Choroid plexus epithelial cell (primary cell): ENCODE measurements around the gene PFKP.

Experiments used
- DNase-seq: peaks from one replicate; pipeline ENCODE4 v3.0.0-alpha.2; 2010; ENCODE audit warnings: low read depth
- H3K4me3 ChIP-seq: 2 replicates; pipeline ENCODE4 v1.5.1; 2011; ENCODE audit warnings: low read depth, mild to moderate bottlenecking, control low read depth, low read length, moderate library complexity
- CTCF ChIP-seq: conservative IDR thresholded peaks from 2 replicates; pipeline ENCODE4 v1.5.1; 2011; ENCODE audit warnings: low read depth, mild to moderate bottlenecking, control low read depth, inconsistent platforms, low read length, moderate library complexity

PFKP gene

DNA sequence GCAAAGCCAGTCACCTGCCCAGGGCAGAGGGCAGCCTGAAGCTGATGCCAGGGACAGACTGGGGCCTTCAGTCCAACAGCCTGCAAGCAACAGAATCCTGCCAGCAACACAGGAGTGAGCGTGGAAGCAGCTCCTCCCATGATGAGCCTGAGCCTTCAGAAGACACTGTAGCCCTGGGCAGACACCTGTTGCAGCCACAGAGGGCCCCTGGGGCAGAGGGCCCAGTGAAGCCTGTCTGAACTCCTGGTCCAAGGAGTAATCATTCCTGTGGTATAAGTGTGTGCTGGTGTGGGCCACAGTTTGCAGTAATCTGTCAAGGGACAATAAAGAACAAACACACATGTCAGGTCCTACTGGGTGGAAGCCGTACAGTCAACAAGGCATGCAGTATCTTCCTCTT, 2.9 kb upstream of the PFKP start:
- no peak for TF ChIP-seq CTCF
- H3K4me3 ChIP-seq: no peak overlapping the region
- DNase-seq: no peak

DNA sequence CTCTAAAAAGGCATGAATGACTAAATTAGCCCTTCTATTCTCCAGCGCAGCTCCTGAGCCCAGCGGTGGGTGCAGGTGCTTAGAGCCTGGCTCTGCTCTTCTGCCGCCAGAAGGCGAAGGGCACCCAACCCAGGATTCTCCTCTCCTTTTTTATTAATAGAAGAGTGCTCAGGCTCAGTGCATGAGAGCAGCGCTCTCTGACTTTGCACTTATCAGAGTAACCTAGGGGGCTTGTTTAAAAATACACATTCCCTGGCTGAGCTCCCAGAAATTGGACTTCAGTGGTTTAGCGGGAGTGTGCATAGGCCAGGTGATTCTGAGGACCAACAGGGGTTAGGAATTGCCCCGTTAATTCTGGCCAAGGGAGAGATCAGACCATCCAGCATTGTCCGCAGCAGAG, 1.7 kb upstream of the PFKP start:
- TF ChIP-seq CTCF: no peak
- H3K4me3 ChIP-seq: no peak overlapping the region
- DNase-seq: no peak

GRCh38 chr10:3066317-3067117, 831 bp upstream of the PFKP start:
- peak overlapping the region; percentile 79 for H3K4me3 ChIP-seq
- no peak for TF ChIP-seq CTCF
- no peak for DNase-seq

GRCh38 chr10:3067859-3068179, 471 bp downstream of the PFKP start:
- peak overlapping the region; percentile 79 for H3K4me3 ChIP-seq
- no peak for TF ChIP-seq CTCF
- no peak for DNase-seq

- peak overlapping the region; percentile 79 for H3K4me3 ChIP-seq
- peak; percentile 72 for DNase-seq
Measured at GRCh38 chr10:3068201-3068967, 1.0 kb downstream of the PFKP start.

GRCh38 chr10:3068968-3069737, 1.8 kb downstream of the PFKP start:
- no peak for TF ChIP-seq CTCF
- H3K4me3 ChIP-seq: peak overlapping the region; percentile 79
- no peak for DNase-seq

More at GRCh38 chr10:3068201-3068967, 1.0 kb downstream of the PFKP start:
- TF ChIP-seq CTCF: peak; percentile 60
